HUDEP-2 (cell line): ENCODE measurements around the gene STMN3.
A peak's percentile ranks its signal among the peaks of the same experiment; 100 is the strongest.

Experiments
- DNase-seq, 76 experiments: peaks; one replicate each; lab custom pipeline; 2025; ENCODE audit not compliant: unreplicated experiment in 76 of 76; lab: John Stamatoyannopoulos, UW

The STMN3 gene

GRCh38 chr20:63653041-63653973 is at the start of gene STMN3:
STMN3 (minus strand) TSS chr20:63653424; CDS start chr20:63653345, 79 bp downstream.
- DNase-seq, result peak in 68 of 76 experiments; percentile 14 to 88 (median 68)

- no peak for DNase-seq
Measured at GRCh38 chr20:63702036-63702665, 48.9 kb upstream of the STMN3 start.

GRCh38 chr20:63701329-63702035 is 48.3 kb upstream of the STMN3 start:
- DNase-seq, result no peak

GRCh38 chr20:63701051-63701328 is 47.8 kb upstream of the STMN3 start:
- DNase-seq, result no peak

GRCh38 chr20:63700199-63701050 is 47.2 kb upstream of the STMN3 start:
- no peak for DNase-seq

GRCh38 chr20:63699466-63700198 is 46.4 kb upstream of the STMN3 start:
- no peak for DNase-seq

- no peak for DNase-seq
Measured at GRCh38 chr20:63698739-63699465, 45.7 kb upstream of the STMN3 start.

GRCh38 chr20:63697868-63698545 is 44.8 kb upstream of the STMN3 start:
- DNase-seq, result no peak

GRCh38 chr20:63697357-63697867 is 44.2 kb upstream of the STMN3 start:
- DNase-seq, result no peak

GRCh38 chr20:63696628-63697356 is 43.6 kb upstream of the STMN3 start, which contains the start of gene TNFRSF6B:
TNFRSF6B (plus strand) TSS chr20:63696652; CDS start chr20:63696768, 116 bp downstream.
- DNase-seq, result no peak

GRCh38 chr20:63696306-63696627 is 43.0 kb upstream of the STMN3 start:
- DNase-seq, result no peak

GRCh38 chr20:63695424-63696305 is 42.4 kb upstream of the STMN3 start:
- DNase-seq, result no peak

- DNase-seq, result no peak
Measured at GRCh38 chr20:63694584-63695423, 41.6 kb upstream of the STMN3 start.

GRCh38 chr20:63693733-63694583 is 40.7 kb upstream of the STMN3 start:
- DNase-seq, result no peak

- no peak for DNase-seq
Measured at GRCh38 chr20:63693083-63693732, 40.0 kb upstream of the STMN3 start.
